Measurements from ENCODE around the gene LRP1B. TPM values are rescaled to one million over a fixed set of nuclear protein-coding genes. Genes with fewer than 3 reads are reported as not detected.
A peak's percentile ranks its signal among the peaks of the same experiment; 100 is the strongest.

The LRP1B gene
- total RNA-seq, 1 donor from 2014 or later = 0.12 TPM

GRCh38 chr2:141957321-141957720 lies 173.5 kb downstream of the LRP1B start:
- no peak for TF ChIP-seq CTCF (conservative IDR thresholded peaks at IDR 0.05; ENCODE audit: low read depth, low read length)
- H3K4me3 ChIP-seq (ENCODE audit: low read depth, low read length) = no peak overlapping the region
- DNase-seq (ENCODE audit: low read depth) = no peak

GRCh38 chr2:141947396-141948114 lies 183.3 kb downstream of the LRP1B start:
- no peak for TF ChIP-seq CTCF (conservative IDR thresholded peaks at IDR 0.05; ENCODE audit: low read depth, low read length)
- no peak overlapping the region for H3K4me3 ChIP-seq (ENCODE audit: low read depth, low read length)
- DNase-seq (ENCODE audit: low read depth) = no peak

GRCh38 chr2:141946016-141946415 lies 184.8 kb downstream of the LRP1B start:
- H3K4me3 ChIP-seq (ENCODE audit: low read depth, low read length) = no peak overlapping the region
- DNase-seq (ENCODE audit: low read depth) = no peak
- TF ChIP-seq CTCF (conservative IDR thresholded peaks at IDR 0.05; ENCODE audit: low read depth, low read length) = no peak

DNA sequence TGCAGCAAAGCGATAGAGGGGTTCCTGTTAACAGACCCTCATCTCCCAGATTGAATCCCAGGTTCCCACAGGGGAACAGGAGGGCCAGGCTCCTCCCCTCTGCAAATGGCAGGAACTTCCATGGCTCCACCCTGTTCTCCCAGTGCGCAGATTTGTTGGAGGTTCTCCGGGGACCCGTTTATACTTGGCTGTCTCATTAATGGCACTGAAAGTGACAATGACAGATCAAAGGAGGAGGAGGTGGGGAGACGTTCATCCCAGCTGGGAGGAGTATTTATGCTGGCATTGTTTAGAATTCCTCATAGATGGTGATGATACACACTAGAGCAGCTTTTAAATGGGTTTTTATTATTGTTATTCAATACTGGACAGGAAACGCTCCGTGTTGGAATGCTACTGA lies 186.9 kb downstream of the LRP1B start:
- no peak for TF ChIP-seq CTCF (conservative IDR thresholded peaks at IDR 0.05; ENCODE audit: low read depth, low read length)
- no peak for DNase-seq (ENCODE audit: low read depth)
- no peak overlapping the region for H3K4me3 ChIP-seq (ENCODE audit: low read depth, low read length)

- H3K4me3 ChIP-seq (ENCODE audit: low read depth, low read length) = no peak overlapping the region
- peak; percentile 56 for TF ChIP-seq CTCF (conservative IDR thresholded peaks at IDR 0.05; ENCODE audit: low read depth, low read length)
- DNase-seq (ENCODE audit: low read depth) = no peak
Measured at GRCh38 chr2:141942006-141942789, 188.6 kb downstream of the LRP1B start.

DNA sequence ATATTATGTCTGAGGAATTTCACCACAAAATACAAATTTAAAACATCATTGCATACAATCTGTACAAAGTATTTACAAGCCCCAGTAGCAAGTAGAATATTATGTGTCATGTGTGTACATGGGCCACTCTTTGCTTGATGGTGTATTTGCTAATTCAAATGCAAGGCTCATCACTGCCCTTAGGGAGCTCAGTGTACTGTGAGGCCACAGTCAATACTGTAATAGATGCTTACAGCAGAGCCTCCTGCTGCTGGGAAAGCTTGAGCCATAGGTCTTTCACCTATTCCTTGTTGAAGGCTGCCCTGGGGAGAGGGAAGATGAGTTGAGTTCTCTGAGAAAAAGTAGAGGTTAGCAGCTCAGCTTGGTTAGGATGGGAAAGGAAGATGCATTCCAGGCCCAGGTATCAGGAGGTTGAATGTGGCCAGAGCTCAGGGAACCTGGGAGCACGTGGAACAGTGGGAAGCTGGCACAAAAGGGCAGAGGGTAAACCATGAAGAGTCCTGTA lies 189.6 kb downstream of the LRP1B start:
- DNase-seq (ENCODE audit: low read depth) = no peak
- no peak overlapping the region for H3K4me3 ChIP-seq (ENCODE audit: low read depth, low read length)
- TF ChIP-seq CTCF (conservative IDR thresholded peaks at IDR 0.05; ENCODE audit: low read depth, low read length) = no peak

Measured in epithelial cell of proximal tubule (primary cell).